Type B pancreatic cell (in vitro differentiated cells): Measurements from ENCODE around the gene ZNF184. TPM values are rescaled to one million over a fixed set of nuclear protein-coding genes. Genes with fewer than 3 reads are reported as not detected.
A peak's percentile ranks its signal among the peaks of the same experiment; 100 is the strongest.

Source experiments
- DNase-seq: peaks from one replicate; pipeline ENCODE4 v3.0.0; 2021; ENCODE audit warnings: mixed read lengths; ENCODE audit not compliant: unreplicated experiment; ENCODE audit errors: extremely low spot score
- H3K27ac Mint-ChIP-seq: 2 replicates; pipeline ENCODE4 v1.8.0; 2021; ENCODE audit warnings: mild to moderate bottlenecking, mixed read lengths
- H3K27me3 Mint-ChIP-seq: 2 replicates; pipeline ENCODE4 v1.8.0; 2021; ENCODE audit warnings: mixed read lengths
- H3K36me3 Mint-ChIP-seq: 2 replicates; pipeline ENCODE4 v1.8.0; 2021; ENCODE audit warnings: mixed read lengths
- H3K4me1 Mint-ChIP-seq: one replicate; pipeline ENCODE4 v1.8.0; 2021; ENCODE audit warnings: mixed read lengths; ENCODE audit not compliant: unreplicated experiment
- H3K4me3 Mint-ChIP-seq: 2 replicates; pipeline ENCODE4 v1.8.0; 2021; ENCODE audit warnings: mild to moderate bottlenecking, mixed read lengths
- H3K9me3 Mint-ChIP-seq: 2 replicates; pipeline ENCODE4 v1.8.0; 2021; ENCODE audit warnings: mixed read lengths
- CTCF ChIP-seq: fragments of 200-600 bp; sonication (generic); conservative IDR thresholded peaks from 2 replicates; pipeline ENCODE4 v1.5.0; 2021; ENCODE audit warnings: antibody characterized with exemption, mild to moderate bottlenecking
- total RNA-seq: library from RNA; stranded (reverse); gene quantifications from 2 replicates; pipeline ENCODE4 v1.2.1, GENCODE V29; 2021; ENCODE audit warnings: low replicate concordance

Gene ZNF184
- total RNA-seq, 1 donor from 2014 or later, result 14.5 TPM

DNA sequence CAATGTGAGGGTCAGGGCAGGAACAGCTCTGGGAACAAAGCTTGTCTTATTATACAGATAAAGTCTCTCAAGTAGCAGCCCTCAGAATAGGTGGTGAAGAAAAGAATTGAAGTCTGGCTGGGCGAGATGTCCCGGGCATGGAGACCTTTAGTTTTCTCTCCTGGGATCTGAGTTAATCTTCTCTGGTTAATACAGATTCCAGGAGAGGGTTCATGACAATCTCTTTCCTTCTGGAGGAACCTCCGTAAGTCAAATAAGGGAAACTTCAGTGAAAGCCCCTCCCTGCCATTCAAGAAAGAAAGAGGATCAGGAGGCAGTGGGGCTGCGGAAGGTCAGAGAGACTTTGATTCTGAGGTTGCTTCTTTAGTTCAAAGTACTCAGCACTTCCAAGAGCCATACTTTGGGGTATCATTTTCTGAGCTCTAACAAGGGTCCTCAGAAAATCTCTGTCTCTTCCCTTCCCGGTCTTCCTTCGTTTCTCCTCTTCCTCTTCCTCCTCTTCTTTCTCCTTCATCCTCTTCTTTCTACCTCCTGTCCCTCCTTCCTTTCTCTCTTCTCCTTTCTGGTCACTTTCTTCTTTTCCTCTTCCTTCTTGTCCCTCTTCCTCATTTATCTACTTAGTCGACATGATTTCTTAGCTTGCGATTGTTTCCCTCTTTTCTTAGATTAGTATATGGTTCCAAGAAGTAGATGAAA is 4.6 kb upstream of the ZNF184 start:
- DNase-seq, result no peak
- Mint-ChIP-seq H3K27ac (no peak overlapping the region), H3K4me3 (no peak overlapping the region), H3K36me3 (no peaks in the 10 kb centered on the region), H3K27me3 (no peaks in the 10 kb centered on the region), H3K9me3 (no peaks in the 10 kb centered on the region), H3K4me1 (no peaks in the 10 kb centered on the region)
- no peak for TF ChIP-seq CTCF

DNA sequence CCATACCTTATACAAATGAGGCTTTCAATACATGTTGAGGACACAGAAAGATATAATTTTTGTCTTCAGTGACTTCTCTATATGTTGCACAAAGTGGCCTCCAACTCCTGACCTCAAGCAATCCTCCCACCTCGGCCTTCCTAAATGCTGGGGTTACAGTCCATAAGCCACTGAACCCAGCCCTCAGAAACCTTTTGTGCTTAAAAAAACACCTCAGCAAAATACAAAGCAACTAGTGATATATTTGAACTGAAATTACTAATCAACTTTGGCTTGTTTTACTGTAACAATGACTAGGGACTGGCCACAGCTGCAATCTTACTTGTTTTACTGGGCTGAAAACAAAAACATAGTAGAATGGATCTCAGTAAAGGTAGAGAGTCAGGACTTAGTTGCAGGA is 3.2 kb upstream of the ZNF184 start:
- H3K27me3 Mint-ChIP-seq, result no peaks in the 10 kb centered on the region
- no peak for TF ChIP-seq CTCF
- no peak for DNase-seq
- H3K36me3 Mint-ChIP-seq, result no peaks in the 10 kb centered on the region
- no peak overlapping the region for H3K4me3 Mint-ChIP-seq
- no peaks in the 10 kb centered on the region for H3K9me3 Mint-ChIP-seq
- H3K4me1 Mint-ChIP-seq, result peaks cover 10% of the 10 kb centered on the region
- no peak overlapping the region for H3K27ac Mint-ChIP-seq

- no peaks in the 10 kb centered on the region for H3K9me3 Mint-ChIP-seq
- no peak for TF ChIP-seq CTCF
- peak overlapping the region; percentile 9 for H3K27ac Mint-ChIP-seq
- H3K27me3 Mint-ChIP-seq, result no peaks in the 10 kb centered on the region
- H3K36me3 Mint-ChIP-seq, result peaks cover 9% of the 10 kb centered on the region
- peaks cover 16% of the 10 kb centered on the region for H3K4me1 Mint-ChIP-seq
- peak overlapping the region; percentile 92 for H3K4me3 Mint-ChIP-seq
- DNase-seq, result no peak
Observed at GRCh38 chr6:27474672-27475071, 1.8 kb upstream of the ZNF184 start.

DNA sequence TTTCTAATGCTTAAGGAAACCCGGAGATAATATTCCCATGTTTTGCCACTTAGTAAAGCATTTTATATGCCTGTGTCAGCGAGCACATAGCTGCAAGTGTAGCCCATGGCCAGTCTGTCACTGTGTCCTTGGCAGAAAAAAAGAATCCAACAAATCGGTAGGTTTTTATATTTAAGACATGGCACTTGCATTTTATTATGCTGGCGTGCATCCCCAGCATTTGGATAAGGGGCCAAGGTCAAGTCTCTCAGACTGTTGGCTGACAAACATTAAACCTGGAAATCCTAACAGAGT is 1.2 kb upstream of the ZNF184 start:
- Mint-ChIP-seq H3K36me3 (peaks cover 14% of the 10 kb centered on the region), H3K27ac (no peak overlapping the region), H3K9me3 (no peaks in the 10 kb centered on the region), H3K27me3 (no peaks in the 10 kb centered on the region), H3K4me1 (peaks cover 16% of the 10 kb centered on the region), H3K4me3 (peak overlapping the region; percentile 92)
- no peak for DNase-seq
- TF ChIP-seq CTCF, result no peak

DNA sequence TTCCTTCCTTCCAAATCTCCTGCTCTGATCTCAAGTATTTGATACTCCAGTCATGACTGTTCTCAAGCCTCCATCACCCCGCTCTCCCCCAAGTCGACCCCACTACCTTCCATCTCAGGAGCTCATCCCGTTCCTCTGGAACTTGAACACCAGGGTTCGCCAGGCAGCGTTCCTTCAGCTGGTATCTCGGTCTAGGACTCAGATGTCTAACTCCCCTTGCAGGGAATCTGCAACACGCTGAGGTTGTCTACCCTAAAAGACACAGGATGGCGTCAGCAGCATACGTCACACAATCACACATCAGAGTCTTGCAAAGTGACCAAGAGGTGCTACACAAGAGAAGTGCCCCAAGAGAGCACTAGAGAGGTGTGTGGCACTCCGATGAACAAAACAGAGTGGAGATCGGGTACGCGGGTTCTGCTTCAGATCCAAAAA is 706 bp downstream of the ZNF184 start:
- Mint-ChIP-seq H3K36me3 (peaks cover 33% of the 10 kb centered on the region), H3K4me1 (peaks cover 22% of the 10 kb centered on the region), H3K9me3 (peaks cover 7% of the 10 kb centered on the region), H3K27ac (peak overlapping the region; percentile 95), H3K27me3 (no peaks in the 10 kb centered on the region), H3K4me3 (peak overlapping the region; percentile 92)
- TF ChIP-seq CTCF, result no peak
- peak; percentile 68 for DNase-seq
